Calu3 (cell line): ENCODE measurements around the gene FARS2. TPM values are rescaled to one million over a fixed set of nuclear protein-coding genes. Genes with fewer than 3 reads are reported as not detected.

Experiments
- BruUV-seq: library from RNA; stranded (reverse); fragments of 400-500 nt; replicated peaks from 2 replicates; lab custom pipeline; 2021; lab: Mats Ljungman, UMichigan
- CTCF ChIA-PET: fragments of 300-600 bp; sonication (Branson Sonifier 250); formaldehyde crosslinking; loops from one replicate; lab custom pipeline; 2022; ENCODE audit warnings: antibody characterized with exemption; lab: Charles Lee
- DNase-seq: peaks from one replicate; pipeline ENCODE4 v3.0.0; 2022
- H3K27ac Mint-ChIP-seq: one replicate; pipeline ENCODE4 v1.8.0; 2022; ENCODE audit warnings: mixed read lengths; ENCODE audit not compliant: unreplicated experiment
- H3K27me3 Mint-ChIP-seq: one replicate; pipeline ENCODE4 v1.8.0; 2022; ENCODE audit warnings: mixed read lengths; ENCODE audit not compliant: unreplicated experiment
- H3K36me3 Mint-ChIP-seq: one replicate; pipeline ENCODE4 v1.8.0; 2022; ENCODE audit warnings: mild to moderate bottlenecking, moderate library complexity, mixed read lengths; ENCODE audit not compliant: insufficient read depth, unreplicated experiment
- H3K4me1 Mint-ChIP-seq: one replicate; pipeline ENCODE4 v1.8.0; 2022; ENCODE audit warnings: mild to moderate bottlenecking, low read depth, mixed read lengths; ENCODE audit not compliant: unreplicated experiment
- H3K4me3 Mint-ChIP-seq: one replicate; pipeline ENCODE4 v1.8.0; 2022; ENCODE audit warnings: mild to moderate bottlenecking, low read depth, moderate library complexity, mixed read lengths; ENCODE audit not compliant: unreplicated experiment
- H3K9me3 Mint-ChIP-seq: one replicate; pipeline ENCODE4 v1.8.0; 2022; ENCODE audit warnings: low read depth, mixed read lengths; ENCODE audit not compliant: unreplicated experiment
- CTCF ChIP-seq: fragments of 200-600 bp; IDR thresholded peaks from one replicate; pipeline ENCODE4 v1.8.0; 2022; ENCODE audit warnings: antibody characterized with exemption; ENCODE audit not compliant: unreplicated experiment
- intact Hi-C: fragments of 100-400 bp; cut with micrococcal nuclease; formaldehyde crosslinking; loops from one replicate; pipeline ENCODE4 v1.10.0; 2022; ENCODE audit not compliant: unreplicated experiment
- total RNA-seq: library from RNA; stranded (reverse); gene quantifications from 2 replicates; pipeline ENCODE4 v1.2.3, GENCODE V29; 2022

Gene FARS2
- total RNA-seq, 1 experiment from 2014 or later = 13.4 TPM

- BruUV-seq = no TSS peak
- CTCF ChIA-PET = no interaction called here
- H3K27me3 Mint-ChIP-seq = no peaks in the 10 kb centered on the region
- intact Hi-C loops = no loop called here
- H3K4me1 Mint-ChIP-seq = no peaks in the 10 kb centered on the region
- no peaks in the 10 kb centered on the region for H3K36me3 Mint-ChIP-seq
- H3K9me3 Mint-ChIP-seq = no peaks in the 10 kb centered on the region
- no peak for TF ChIP-seq CTCF
- no peak for DNase-seq
- H3K4me3 Mint-ChIP-seq = no peak overlapping the region
- no peak overlapping the region for H3K27ac Mint-ChIP-seq
These were observed 247.8 kb downstream of the FARS2 start for GRCh38 chr6:5509106-5509505.

DNA sequence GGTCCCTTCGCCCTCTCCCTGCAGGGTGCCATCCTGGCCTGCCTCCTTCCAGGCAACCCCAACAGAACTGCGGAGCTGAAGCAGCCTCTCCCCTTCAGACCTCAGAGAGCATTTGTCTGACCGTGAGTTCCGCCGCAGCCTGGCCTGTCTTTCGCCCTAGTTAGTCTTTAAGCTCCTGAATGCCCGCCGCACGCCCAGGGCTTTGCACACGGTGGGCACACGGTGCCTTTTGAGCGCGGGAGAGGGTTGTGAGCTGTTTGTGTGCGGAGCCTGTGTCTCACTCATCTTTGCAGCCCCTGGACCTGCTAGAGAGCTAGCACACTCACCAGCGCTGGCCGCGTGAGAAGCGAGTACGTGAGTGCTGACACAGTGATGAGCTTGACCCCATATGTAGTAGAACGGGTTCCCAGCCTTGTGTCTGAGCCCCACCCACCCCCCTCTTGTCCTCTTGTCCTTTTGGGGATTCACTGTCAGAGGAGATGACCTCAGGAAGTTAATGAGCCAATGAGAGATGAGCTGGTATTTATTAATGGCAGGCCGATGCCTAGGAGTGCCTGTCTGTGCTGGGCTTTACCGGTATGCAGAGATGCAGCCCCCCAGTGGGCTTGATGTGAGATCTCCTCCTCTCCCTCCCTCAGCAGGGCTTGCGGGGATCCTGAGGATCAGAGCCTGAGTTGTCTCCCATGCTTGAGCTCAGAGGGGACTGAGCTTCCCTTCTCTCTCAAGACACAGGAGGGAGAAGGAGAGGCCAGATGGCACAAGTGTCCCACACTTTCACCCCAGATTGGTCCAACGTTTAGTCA is 249.2 kb downstream of the FARS2 start:
- no peak for TF ChIP-seq CTCF
- Mint-ChIP-seq H3K27me3 (no peaks in the 10 kb centered on the region), H3K4me1 (no peaks in the 10 kb centered on the region), H3K36me3 (no peaks in the 10 kb centered on the region), H3K9me3 (no peaks in the 10 kb centered on the region), H3K27ac (no peak overlapping the region), H3K4me3 (no peak overlapping the region)
- CTCF ChIA-PET = no interaction called here
- intact Hi-C loops = no loop called here
- BruUV-seq = no TSS peak
- DNase-seq = no peak

DNA sequence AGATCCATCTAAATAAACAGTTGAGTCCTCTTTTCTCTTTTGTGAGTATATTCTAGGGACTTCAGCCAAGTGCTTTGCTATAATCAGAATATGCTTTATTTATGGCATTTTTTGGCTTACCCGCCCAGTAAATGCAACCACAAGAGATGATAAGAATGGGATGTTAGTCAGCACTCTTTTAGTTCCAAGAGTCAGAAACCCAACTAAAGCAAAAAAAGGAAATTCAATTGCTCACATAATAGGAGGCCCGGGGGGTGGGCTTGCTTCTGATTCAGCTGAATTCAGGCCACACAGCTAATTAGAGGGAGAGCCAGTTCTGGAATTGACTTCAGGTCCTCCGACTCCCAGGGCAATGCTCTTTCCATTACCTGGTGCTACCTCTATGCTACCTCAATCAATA is 250.6 kb downstream of the FARS2 start:
- DNase-seq = no peak
- no peak overlapping the region for H3K4me3 Mint-ChIP-seq
- H3K27ac Mint-ChIP-seq = no peak overlapping the region
- BruUV-seq = no TSS peak
- H3K4me1 Mint-ChIP-seq = no peaks in the 10 kb centered on the region
- no peaks in the 10 kb centered on the region for H3K27me3 Mint-ChIP-seq
- no peaks in the 10 kb centered on the region for H3K9me3 Mint-ChIP-seq
- no peaks in the 10 kb centered on the region for H3K36me3 Mint-ChIP-seq
- CTCF ChIA-PET = no interaction called here
- intact Hi-C loops = no loop called here
- no peak for TF ChIP-seq CTCF

- H3K27me3 Mint-ChIP-seq = no peaks in the 10 kb centered on the region
- no peak overlapping the region for H3K4me3 Mint-ChIP-seq
- DNase-seq = no peak
- no peak overlapping the region for H3K27ac Mint-ChIP-seq
- H3K4me1 Mint-ChIP-seq = no peaks in the 10 kb centered on the region
- BruUV-seq = no TSS peak
- no peaks in the 10 kb centered on the region for H3K9me3 Mint-ChIP-seq
- TF ChIP-seq CTCF = no peak
- CTCF ChIA-PET = no interaction called here
- intact Hi-C loops = no loop called here
- H3K36me3 Mint-ChIP-seq = no peaks in the 10 kb centered on the region
These were observed 251.1 kb downstream of the FARS2 start for GRCh38 chr6:5512422-5512821.
